Endothelial cell of umbilical vein (primary cell): ENCODE results near the gene PLEKHA7. TPM values are rescaled to one million over a fixed set of nuclear protein-coding genes. Genes with fewer than 3 reads are reported as not detected.

Source experiments
- Bru-seq: library from RNA; stranded (reverse); fragments of 400-500 nt; gene quantifications from one replicate; lab custom pipeline; 2021; lab: Mats Ljungman, UMichigan
- BruChase-seq, 2 experiments: library from RNA; stranded (reverse); fragments of 400-500 nt; gene quantifications; one replicate each; lab custom pipeline; 2021; lab: Mats Ljungman, UMichigan
- BruUV-seq: library from RNA; stranded (reverse); fragments of 400-500 nt; replicated peaks from 2 replicates; lab custom pipeline; 2021; lab: Mats Ljungman, UMichigan
- CTCF ChIA-PET: fragments of 300-600, 350-600 bp; sonication (Branson Sonifier 250); formaldehyde crosslinking; loops from one replicate; lab custom pipeline; 2021; ENCODE audit warnings: antibody characterized with exemption, inconsistent platforms; lab: Charles Lee
- POLR2A ChIA-PET: fragments of 300-600, 350-600 bp; sonication (Branson Sonifier 250); formaldehyde crosslinking; loops from one replicate; lab custom pipeline; 2021; ENCODE audit warnings: antibody characterized with exemption, inconsistent platforms; lab: Charles Lee
- DNase-seq: peaks from one replicate; pipeline ENCODE4 v3.0.0-alpha.2; 2011; ENCODE audit warnings: low read depth, low spot score
- FAIRE-seq: peaks from 2 replicates; lab custom pipeline; 2011; peaks lifted over from hg19 to GRCh38; lab: Jason Lieb, UNC
- H2AFZ ChIP-seq: 2 replicates; pipeline ENCODE4 v1.6.0; 2012; ENCODE audit warnings: low read depth, low read length, control low read depth, inconsistent platforms
- H3K27ac ChIP-seq: 2 replicates; pipeline ENCODE4 v1.5.1; 2011; ENCODE audit warnings: low read depth, mild to moderate bottlenecking, control low read depth, low read length, moderate library complexity; ENCODE audit not compliant: insufficient read depth
- H3K27me3 ChIP-seq, 2 experiments: 2 replicates each; pipeline versions ENCODE4 v1.6.0 to v1.6.1; 2011; ENCODE audit warnings: low read length in 2 of 2, mixed read lengths in 1 of 2; ENCODE audit not compliant: control insufficient read depth in 2 of 2, insufficient read depth in 2 of 2
- H3K36me3 ChIP-seq, 2 experiments: 2 replicates in 1 of 2; 3 replicates in 1 of 2; pipeline ENCODE4 v1.5.1; 2011; ENCODE audit warnings: low read length in 2 of 2, mild to moderate bottlenecking in 1 of 2, moderate library complexity in 1 of 2; ENCODE audit not compliant: control insufficient read depth in 2 of 2, insufficient read depth in 2 of 2; ENCODE audit errors: extremely low read depth in 1 of 2
- H3K4me1 ChIP-seq: 3 replicates; pipeline ENCODE4 v1.5.1; 2011; ENCODE audit warnings: mild to moderate bottlenecking, low read length; ENCODE audit not compliant: control insufficient read depth, insufficient read depth; ENCODE audit errors: extremely low read depth
- H3K4me2 ChIP-seq: 2 replicates; pipeline ENCODE4 v1.6.1; 2011; ENCODE audit warnings: low read length, control low read depth, mixed read lengths; ENCODE audit not compliant: insufficient read depth
- H3K4me3 ChIP-seq, 3 experiments: fragments of 200-600 bp in 1 of 3; sonication (generic), shearing (Covaris generic) in 1 of 3; replicated peaks in 1 of 3; 2 replicates each; pipeline ENCODE4 v1.5.1; 2011 to 2016; ENCODE audit warnings: control low read depth in 3 of 3, low read length in 3 of 3, mild to moderate bottlenecking in 2 of 3, inconsistent platforms in 1 of 3, low read depth in 1 of 3, moderate library complexity in 1 of 3; ENCODE audit not compliant: insufficient read depth in 1 of 3
- H3K79me2 ChIP-seq: 2 replicates; pipeline ENCODE4 v1.6.0; 2012; ENCODE audit warnings: low read length, inconsistent platforms; ENCODE audit not compliant: control insufficient read depth, insufficient read depth
- H3K9ac ChIP-seq: replicated peaks from 2 replicates; pipeline ENCODE3; 2011; ENCODE audit warnings: low read length, control low read depth; ENCODE audit not compliant: insufficient read depth; ENCODE audit errors: extremely low read depth
- H3K9me1 ChIP-seq: replicated peaks from 3 replicates; pipeline ENCODE4 v1.6.0; 2011; ENCODE audit warnings: mild to moderate bottlenecking, low read length; ENCODE audit not compliant: control insufficient read depth, insufficient read depth; ENCODE audit errors: extremely low read depth
- H3K9me3 ChIP-seq: replicated peaks from 2 replicates; pipeline ENCODE4 v1.5.1; 2012; ENCODE audit warnings: low read length, inconsistent platforms; ENCODE audit not compliant: control insufficient read depth, insufficient read depth
- H4K20me1 ChIP-seq: replicated peaks from 2 replicates; pipeline ENCODE3; 2011; ENCODE audit warnings: mild to moderate bottlenecking, low read length; ENCODE audit not compliant: control insufficient read depth, insufficient read depth; ENCODE audit errors: extremely low read depth
- EZH2 ChIP-seq: IDR thresholded peaks from 2 replicates; pipeline ENCODE4 v1.6.1; 2012; ENCODE audit warnings: borderline replicate concordance, low read depth, mild to moderate bottlenecking, moderate library complexity, low read length, inconsistent platforms; ENCODE audit not compliant: severe bottlenecking
- FOS ChIP-seq: IDR thresholded peaks from 2 replicates; pipeline ENCODE4 v1.6.1; 2011; ENCODE audit warnings: mild to moderate bottlenecking, low read length, moderate library complexity, borderline replicate concordance; ENCODE audit not compliant: insufficient read depth
- GATA2 ChIP-seq: IDR thresholded peaks from 2 replicates; pipeline ENCODE4 v1.7.0; 2011; ENCODE audit warnings: low read depth, mild to moderate bottlenecking, moderate library complexity, mixed read lengths, low read length; ENCODE audit not compliant: insufficient read length, insufficient read depth
- JUN ChIP-seq: IDR thresholded peaks from 2 replicates; pipeline ENCODE4 v1.6.1; 2011; ENCODE audit warnings: borderline replicate concordance, low read depth; ENCODE audit not compliant: insufficient read length, insufficient read depth
- MAX ChIP-seq: IDR thresholded peaks from 2 replicates; pipeline ENCODE4 v1.6.1; 2011; ENCODE audit not compliant: insufficient read depth, insufficient read length
- MYC ChIP-seq: IDR thresholded peaks from one replicate; pipeline ENCODE4 v1.6.1; 2011; ENCODE audit warnings: mild to moderate bottlenecking, low read depth, low read length
- POLR2A ChIP-seq: IDR thresholded peaks from 2 replicates; pipeline ENCODE4 v1.6.1; 2012; ENCODE audit warnings: low read depth, mild to moderate bottlenecking, control low read depth, low read length
- POLR2AphosphoS5 ChIP-seq: IDR thresholded peaks from 2 replicates; pipeline ENCODE4 v1.6.1; 2012; ENCODE audit warnings: low read depth, mild to moderate bottlenecking, control low read depth, low read length, moderate library complexity; ENCODE audit not compliant: insufficient read depth
- dilution Hi-C: fragments of 300-500 bp; cut with MboI; formaldehyde crosslinking; loops from one replicate; pipeline ENCODE4 v1.15.0; 2019; ENCODE audit warnings: low sequenced_read_pairs; ENCODE audit not compliant: extremely low pct_ligation_motif_present
- intact Hi-C: fragments of 100-400 bp; cut with micrococcal nuclease; formaldehyde crosslinking; loops from one replicate; pipeline ENCODE4 v1.10.0; 2022
- long read RNA-seq: library from polyadenylated mRNA; stranded (forward); transcript quantifications from one replicate; pipeline ENCODE4 v2.0.0, GENCODE V29; 2021
- polyA minus RNA-seq, 3 experiments: library from RNA; depleted of rRNA, polyadenylated mRNA; stranded (reverse); fragments of >200 nt; gene quantifications; 1 replicate in 1 of 3; 2 replicates in 2 of 3; pipeline ENCODE4 v1.2.3, GENCODE V29; 2011
- polyA plus RNA-seq, 4 experiments: library from polyadenylated mRNA; depleted of rRNA in 3 of 4; stranded (reverse) in 3 of 4; unstranded in 1 of 4; fragments of >200 nt; gene quantifications; 2 replicates each; pipeline versions ENCODE4 v1.2.1 to v1.2.3, GENCODE V29; 2011 to 2012; ENCODE audit warnings: missing spikeins in 1 of 4
- total RNA-seq: library from RNA; stranded (reverse); gene quantifications from 2 replicates; pipeline ENCODE4 v1.2.3, GENCODE V29; 2021
- TF ChIP-seq, protein P1 (sequence below), 2 donors: IDR thresholded peaks; 1 replicate in 1 of 2; 2 replicates in 1 of 2; pipeline ENCODE4 v1.5.1; 2011; ENCODE audit warnings: low read length in 2 of 2, mild to moderate bottlenecking in 2 of 2, moderate library complexity in 2 of 2, control low read depth in 1 of 2, inconsistent platforms in 1 of 2, low read depth in 1 of 2; ENCODE audit not compliant: insufficient read depth in 1 of 2; ENCODE audit errors: extremely low read depth in 1 of 2

The PLEKHA7 gene, protein sequence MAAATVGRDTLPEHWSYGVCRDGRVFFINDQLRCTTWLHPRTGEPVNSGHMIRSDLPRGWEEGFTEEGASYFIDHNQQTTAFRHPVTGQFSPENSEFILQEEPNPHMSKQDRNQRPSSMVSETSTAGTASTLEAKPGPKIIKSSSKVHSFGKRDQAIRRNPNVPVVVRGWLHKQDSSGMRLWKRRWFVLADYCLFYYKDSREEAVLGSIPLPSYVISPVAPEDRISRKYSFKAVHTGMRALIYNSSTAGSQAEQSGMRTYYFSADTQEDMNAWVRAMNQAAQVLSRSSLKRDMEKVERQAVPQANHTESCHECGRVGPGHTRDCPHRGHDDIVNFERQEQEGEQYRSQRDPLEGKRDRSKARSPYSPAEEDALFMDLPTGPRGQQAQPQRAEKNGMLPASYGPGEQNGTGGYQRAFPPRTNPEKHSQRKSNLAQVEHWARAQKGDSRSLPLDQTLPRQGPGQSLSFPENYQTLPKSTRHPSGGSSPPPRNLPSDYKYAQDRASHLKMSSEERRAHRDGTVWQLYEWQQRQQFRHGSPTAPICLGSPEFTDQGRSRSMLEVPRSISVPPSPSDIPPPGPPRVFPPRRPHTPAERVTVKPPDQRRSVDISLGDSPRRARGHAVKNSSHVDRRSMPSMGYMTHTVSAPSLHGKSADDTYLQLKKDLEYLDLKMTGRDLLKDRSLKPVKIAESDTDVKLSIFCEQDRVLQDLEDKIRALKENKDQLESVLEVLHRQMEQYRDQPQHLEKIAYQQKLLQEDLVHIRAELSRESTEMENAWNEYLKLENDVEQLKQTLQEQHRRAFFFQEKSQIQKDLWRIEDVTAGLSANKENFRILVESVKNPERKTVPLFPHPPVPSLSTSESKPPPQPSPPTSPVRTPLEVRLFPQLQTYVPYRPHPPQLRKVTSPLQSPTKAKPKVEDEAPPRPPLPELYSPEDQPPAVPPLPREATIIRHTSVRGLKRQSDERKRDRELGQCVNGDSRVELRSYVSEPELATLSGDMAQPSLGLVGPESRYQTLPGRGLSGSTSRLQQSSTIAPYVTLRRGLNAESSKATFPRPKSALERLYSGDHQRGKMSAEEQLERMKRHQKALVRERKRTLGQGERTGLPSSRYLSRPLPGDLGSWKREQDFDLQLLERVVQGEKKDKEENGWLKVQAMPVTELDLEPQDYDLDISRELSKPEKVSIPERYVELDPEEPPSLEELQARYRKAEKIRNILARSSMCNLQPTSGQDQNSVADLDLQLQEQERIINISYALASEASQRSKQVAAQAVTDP
- total RNA-seq (3.8 and 6.8 TPM in 2 replicates), polyA plus RNA-seq (1.6 and 1.7 TPM in 2 replicates), polyA minus RNA-seq (2.7 and 3.5 TPM in 2 replicates), Bru-seq, nascent RNA (percentile 39 among the genes with signal in this experiment), BruChase-seq, experiment 1, labeled RNA remaining after a 6-hour chase (percentile 40 among the genes with signal in this experiment), BruChase-seq, experiment 2, labeled RNA remaining after a 2-hour chase (percentile 44 among the genes with signal in this experiment)
- polyA plus RNA-seq (2011; cell fraction: cytosol; rRNA removed), result 1.2 and 1.3 TPM in 2 replicates
- polyA plus RNA-seq (2011; cell fraction: nucleus; rRNA removed), result 7.7 and 11.0 TPM in 2 replicates
- 1.4 and 3.1 TPM in 2 replicates for polyA plus RNA-seq (2012)
- polyA minus RNA-seq (2011; cell fraction: cytosol; rRNA and poly(A)+ RNA removed), result 3.4 TPM
- polyA minus RNA-seq (2011; cell fraction: nucleus; rRNA and poly(A)+ RNA removed), result 2.8 and 3.8 TPM in 2 replicates
- long read RNA-seq, full-length matches to known transcripts, result 1 of 8 reads
- long read RNA-seq, partial matches to known transcripts, result 2 of 8 reads
- long read RNA-seq, other reads (novel, unspliced or antisense), result 5 of 8 reads

- ChIA-PET POLR2A (no interaction called here), CTCF (interaction anchor here (0.7 to 2.0 kb wide), 18 partner anchors 9 to 194 kb away, joined by 3 to 17 read pairs (median 4); no protein-coding TSS in a partner anchor)
- Histone ChIP-seq H3K9me1 (no peaks in the 10 kb centered on the region), H3K4me2 (peak within 1 kb of the TSS; percentile 79), H3K36me3 (no peaks in the 10 kb centered on the region), H3K9me3 (no peaks in the 10 kb centered on the region), H3K9ac (peak within 1 kb of the TSS; percentile 6), H3K27ac (no peak within 1 kb of the TSS), H3K4me3 (peak within 1 kb of the TSS; percentile 33 to 66 (median 57)), H3K27me3 (no peaks in the 10 kb centered on the region), H3K79me2 (no peaks in the 10 kb centered on the region), H3K4me1 (peaks cover 8% of the 10 kb centered on the region), H2AFZ (peak within 1 kb of the TSS; percentile 84), H4K20me1 (no peaks in the 10 kb centered on the region)
- BruUV-seq, result no TSS peak
- FAIRE-seq (no peak), DNase-seq (no peak)
- intact Hi-C loops, result loop anchor here (5.0 kb wide), 1 partner anchor 1693 kb away; no protein-coding TSS in a partner anchor
- TF ChIP-seq, protein P1, sequence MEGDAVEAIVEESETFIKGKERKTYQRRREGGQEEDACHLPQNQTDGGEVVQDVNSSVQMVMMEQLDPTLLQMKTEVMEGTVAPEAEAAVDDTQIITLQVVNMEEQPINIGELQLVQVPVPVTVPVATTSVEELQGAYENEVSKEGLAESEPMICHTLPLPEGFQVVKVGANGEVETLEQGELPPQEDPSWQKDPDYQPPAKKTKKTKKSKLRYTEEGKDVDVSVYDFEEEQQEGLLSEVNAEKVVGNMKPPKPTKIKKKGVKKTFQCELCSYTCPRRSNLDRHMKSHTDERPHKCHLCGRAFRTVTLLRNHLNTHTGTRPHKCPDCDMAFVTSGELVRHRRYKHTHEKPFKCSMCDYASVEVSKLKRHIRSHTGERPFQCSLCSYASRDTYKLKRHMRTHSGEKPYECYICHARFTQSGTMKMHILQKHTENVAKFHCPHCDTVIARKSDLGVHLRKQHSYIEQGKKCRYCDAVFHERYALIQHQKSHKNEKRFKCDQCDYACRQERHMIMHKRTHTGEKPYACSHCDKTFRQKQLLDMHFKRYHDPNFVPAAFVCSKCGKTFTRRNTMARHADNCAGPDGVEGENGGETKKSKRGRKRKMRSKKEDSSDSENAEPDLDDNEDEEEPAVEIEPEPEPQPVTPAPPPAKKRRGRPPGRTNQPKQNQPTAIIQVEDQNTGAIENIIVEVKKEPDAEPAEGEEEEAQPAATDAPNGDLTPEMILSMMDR (IDR thresholded peaks at IDR 0.05; ENCODE audit: extremely low read depth in 1 of 2, insufficient read depth in 1 of 2, low read depth in 1 of 2, low read length in 2 of 2), result no peak
- TF ChIP-seq FOS (no peak), MYC (no peak), GATA2 (no peak), EZH2 (no peak), MAX (no peak), JUN (no peak), POLR2AphosphoS5 (no peak), POLR2A (no peak)
- dilution Hi-C loops, result no loop called here
These were observed at the start of gene PLEKHA7 for GRCh38 chr11:17014321-17014832. TSS of gene PLEKHA7 (minus strand) at chr11:17014414. CDS start at chr11:17014401, 13 bp downstream.
